NCI-H2081 treated with DMSO at 0.1 percent for 48 hours (cell line): ENCODE data around the gene LMAN2.

Source experiments
- DNase-seq: peaks from one replicate; lab custom pipeline; 2025; lab: John Stamatoyannopoulos, UW

Gene LMAN2, protein sequence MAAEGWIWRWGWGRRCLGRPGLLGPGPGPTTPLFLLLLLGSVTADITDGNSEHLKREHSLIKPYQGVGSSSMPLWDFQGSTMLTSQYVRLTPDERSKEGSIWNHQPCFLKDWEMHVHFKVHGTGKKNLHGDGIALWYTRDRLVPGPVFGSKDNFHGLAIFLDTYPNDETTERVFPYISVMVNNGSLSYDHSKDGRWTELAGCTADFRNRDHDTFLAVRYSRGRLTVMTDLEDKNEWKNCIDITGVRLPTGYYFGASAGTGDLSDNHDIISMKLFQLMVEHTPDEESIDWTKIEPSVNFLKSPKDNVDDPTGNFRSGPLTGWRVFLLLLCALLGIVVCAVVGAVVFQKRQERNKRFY

DNA sequence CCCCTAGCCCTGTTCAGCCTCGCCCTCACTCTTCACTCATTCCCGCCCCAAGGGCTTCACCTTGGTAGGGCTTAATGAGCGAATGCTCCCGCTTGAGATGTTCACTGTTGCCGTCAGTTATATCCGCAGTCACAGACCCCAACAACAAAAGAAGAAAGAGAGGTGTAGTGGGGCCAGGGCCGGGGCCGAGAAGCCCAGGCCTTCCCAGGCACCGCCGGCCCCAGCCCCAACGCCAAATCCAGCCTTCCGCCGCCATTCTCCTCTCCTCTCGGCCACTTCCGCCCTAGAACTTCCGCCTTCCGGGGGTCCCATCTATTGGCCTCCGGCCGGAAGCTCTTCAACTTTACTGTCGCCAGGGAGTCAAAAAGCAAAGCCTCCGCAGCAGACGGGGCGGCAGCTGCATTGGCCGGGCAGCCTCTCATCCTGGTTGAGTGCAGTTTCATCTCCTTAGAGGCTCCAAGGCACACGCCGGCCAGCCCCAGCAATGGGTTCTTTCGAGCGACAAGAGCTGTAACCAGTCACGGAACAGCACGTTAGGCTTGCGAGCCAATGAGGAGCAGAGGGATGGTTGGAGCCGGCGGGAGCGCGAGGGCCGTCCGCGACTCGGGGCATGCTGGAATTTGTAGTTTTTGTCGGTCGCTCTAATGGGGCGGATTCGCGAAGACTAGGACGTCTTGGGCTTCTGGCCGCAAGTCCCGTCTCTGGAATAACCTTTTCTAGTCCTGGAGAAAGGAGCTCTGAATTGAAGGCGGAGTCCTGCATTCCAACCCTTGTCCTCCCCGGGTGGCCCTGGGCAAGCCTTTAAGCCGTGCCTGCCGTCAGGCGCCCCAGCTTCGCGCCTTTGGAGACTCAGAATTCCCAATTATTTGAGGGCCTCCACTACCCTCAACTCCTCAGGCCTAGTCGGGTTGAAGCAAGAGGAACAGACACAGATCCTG lies at the start of gene LMAN2:
LMAN2 (minus strand) TSS at position 277 of the 938 bp plus-strand sequence; CDS start at position 256, 21 bp downstream.
- peak; percentile 55 for DNase-seq

DNA sequence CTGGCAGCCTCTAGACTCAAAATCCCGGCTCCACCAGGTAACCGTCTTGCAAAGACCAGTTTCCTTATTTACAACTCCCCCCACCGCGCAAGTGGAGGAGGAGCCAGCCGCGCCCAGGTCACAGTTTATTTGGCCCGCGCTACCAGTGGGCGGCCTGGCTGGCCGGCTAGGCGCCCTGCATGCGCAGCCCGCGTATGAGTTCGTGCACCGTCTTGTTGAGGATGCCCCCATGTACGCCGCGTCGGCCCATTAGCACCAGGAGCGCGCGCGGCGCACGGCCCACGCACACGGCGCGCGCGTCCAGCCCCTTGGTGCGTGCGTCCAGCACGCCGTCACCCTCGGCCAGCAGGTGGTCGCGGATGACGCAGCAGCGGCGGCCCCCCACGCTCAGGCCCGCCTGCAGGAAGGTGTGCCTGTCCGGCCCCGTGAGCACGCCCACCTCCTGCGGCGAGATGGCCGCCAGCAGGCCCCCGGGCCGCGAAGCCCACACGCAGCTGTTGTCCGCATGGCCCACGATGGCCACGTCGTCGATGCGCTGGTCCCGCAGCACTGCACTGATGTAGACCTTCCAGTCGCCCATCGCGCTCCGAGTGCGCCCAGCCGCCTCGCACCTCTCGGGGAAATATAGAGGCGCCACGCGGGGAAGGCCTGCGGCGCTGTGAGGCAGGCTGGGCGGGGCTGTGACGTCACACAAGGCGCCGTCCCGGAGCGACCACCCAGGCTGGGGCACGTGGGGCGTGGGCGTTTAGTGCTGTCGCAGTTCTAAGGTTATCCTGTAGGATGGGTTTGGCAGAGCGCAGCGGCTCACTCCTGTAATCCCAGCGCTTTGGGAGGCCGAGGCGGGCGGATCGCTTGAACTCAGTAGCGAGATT lies 48.8 kb upstream of the LMAN2 start, which contains the start of gene PFN3:
PFN3 (minus strand) TSS at position 665 of the 872 bp plus-strand sequence; CDS start at position 580, 85 bp downstream.
- DNase-seq = no peak

DNA sequence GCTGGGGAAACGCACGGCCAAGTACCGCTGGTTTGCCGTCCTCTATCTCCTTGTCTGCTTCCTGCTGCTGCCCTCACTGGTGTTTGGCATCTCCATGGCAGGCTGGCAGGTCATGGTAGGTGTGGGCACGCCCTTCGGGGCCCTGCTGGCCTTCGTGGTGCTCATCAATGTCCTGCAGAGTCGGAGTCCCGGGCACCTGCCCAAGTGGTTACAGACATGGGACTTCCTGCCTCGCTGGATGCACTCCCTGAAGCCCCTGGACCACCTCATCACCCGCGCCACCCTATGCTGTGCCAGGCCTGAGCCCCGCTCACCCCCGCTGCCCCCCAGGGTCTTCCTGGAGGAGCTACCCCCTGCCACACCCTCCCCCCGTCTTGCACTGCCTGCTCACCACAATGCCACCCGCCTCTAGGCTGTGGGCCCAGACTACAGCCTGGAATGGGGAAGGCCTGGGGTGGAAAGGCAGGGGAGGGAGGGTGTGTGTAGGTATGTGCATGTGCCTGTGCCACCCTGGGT lies 46.5 kb upstream of the LMAN2 start:
- no peak for DNase-seq

DNA sequence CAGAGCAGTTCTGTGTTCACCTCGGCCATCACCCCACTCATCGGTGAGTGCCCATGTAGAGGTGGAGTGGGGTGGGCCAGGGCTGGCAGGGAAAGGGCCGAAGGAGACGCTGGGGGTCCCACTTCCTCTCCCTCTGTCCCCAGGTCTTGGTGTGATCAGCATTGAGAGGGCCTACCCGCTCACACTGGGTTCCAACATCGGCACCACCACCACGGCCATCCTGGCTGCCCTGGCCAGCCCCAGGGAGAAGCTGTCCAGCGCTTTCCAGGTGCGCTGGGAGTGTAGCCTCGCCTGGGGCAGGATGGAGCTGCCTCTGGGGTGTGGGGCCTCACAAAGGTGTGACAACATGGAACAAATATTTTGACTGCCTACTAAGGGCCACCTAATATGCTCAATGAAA lies 45.3 kb upstream of the LMAN2 start:
- DNase-seq = no peak

DNA sequence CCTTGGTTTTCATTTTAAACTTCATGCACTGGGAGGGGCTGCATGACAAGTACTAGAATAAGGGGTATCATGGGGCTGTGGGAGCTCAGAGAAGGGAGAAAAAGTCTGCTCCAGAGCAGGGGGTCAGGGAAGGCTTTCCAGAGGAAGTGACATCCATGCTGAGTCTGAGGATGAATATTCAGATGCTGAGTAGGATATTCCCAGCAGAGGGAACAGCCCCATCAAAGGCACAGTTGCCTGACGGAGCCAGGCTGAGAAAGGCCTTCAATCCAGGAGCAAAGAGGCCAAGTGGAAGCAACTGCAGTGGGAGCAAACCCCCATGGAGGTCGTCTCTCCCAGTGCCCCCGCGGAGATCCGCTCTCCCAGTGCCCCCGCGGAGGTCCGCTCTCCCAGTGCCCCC lies 44.6 kb upstream of the LMAN2 start:
- no peak for DNase-seq

DNA sequence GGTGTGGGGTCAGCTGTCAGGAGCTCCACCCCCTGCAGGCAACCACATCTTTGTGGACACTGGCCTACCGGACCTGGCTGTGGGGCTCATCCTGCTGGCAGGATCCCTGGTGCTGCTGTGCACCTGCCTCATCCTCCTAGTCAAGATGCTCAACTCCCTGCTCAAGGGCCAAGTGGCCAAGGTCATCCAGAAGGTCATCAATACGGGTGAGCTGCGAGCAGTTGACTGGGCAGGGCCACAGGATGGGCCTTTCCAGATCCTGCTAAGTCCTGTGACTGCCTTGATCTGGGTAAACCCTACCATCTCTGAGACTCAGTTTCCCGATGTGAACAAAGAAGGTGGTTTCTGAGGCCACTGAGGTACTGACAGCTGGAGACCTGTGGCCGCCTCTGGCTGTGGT lies 42.5 kb upstream of the LMAN2 start:
- DNase-seq = no peak

DNA sequence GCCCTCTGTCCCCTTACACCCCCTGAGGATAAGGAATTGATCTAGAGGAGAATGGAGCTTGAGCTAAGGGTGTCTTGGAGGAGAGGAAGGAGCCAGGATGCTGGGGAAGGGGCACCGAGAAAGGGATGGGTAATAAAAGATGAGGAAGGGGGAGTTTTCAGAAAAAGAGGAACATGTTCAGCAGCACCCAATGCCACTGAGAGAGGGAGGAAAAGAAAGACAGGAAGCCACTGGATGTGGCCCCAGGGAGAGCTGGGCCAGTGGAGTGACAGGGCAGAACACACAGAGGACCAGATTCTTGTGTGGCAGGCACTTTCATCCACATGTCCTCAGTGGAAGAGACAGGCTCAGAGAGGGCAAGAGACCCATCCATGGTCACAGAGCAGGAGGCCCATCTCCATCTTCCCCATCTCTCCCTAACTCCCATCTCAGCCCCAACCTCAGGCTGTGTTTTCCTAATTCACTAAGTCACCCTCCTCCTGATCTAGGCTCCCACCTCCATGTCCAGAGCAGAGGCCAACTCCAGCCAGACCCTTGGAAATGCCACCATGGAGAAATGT lies 41.8 kb upstream of the LMAN2 start:
- no peak for DNase-seq

DNA sequence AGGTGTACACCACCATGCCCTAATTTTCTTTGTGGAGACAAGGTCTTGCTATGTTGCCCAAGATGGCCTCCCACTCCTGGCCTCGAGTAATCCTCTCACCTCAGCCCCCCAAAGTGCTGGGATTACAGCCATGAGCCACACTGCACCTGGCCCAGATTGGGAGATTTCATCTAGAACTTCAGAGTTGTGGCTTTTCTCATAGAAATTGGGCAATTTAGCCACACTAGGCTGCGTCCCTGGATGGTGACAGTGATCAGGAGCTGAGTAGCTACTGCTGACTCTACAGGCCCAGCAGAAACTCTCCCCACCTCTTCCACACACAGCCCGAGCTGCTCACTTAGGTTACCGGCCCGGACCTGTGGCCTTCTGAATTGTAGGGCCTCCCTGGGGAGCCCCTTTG lies 41.3 kb upstream of the LMAN2 start:
- DNase-seq = no peak

DNA sequence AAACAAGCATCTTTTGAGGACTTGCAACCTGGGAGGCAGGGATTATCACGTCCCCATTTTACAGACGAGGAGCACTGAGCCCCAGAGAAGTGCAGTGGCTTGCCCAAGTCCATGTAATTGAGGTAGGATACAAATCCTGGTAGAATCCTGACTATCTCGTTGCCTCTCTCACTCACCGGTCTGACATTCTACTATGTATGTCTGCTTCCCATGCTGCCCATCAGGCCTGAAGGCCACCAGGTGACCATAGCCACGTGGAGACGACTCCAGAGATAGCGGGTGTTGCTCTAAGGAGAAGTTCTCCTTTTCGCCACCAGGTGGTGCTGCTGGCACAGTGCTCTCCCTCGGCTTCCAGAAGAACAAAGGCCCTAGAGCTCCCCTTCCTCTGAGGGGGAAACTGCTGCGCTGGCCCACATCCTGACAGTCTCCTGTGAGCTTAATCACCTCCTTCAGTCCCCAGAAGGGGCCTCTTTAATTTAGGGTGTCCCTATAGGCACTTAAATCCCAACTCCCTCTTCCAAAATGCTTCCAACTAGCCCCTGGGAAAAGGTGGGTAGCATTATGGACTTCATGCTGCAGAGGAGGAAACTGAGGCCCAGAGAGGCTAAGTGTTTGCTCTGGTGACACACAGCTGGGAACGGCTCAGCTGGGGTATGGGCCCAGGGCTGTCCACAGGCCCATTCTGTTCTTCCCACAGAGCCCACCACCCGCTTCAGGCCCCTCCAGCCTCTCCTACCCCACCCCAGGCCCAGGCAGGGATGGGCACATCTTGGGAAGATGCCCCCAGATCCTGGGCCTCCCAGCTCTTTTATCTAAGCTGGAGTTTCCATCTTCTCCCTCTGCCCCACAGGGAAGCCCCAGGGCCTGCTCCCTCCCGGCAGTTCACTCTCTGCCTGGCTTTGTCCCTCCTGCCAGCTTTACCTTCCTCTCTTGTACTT lies 39.2 kb upstream of the LMAN2 start:
- peak; percentile 63 for DNase-seq

DNA sequence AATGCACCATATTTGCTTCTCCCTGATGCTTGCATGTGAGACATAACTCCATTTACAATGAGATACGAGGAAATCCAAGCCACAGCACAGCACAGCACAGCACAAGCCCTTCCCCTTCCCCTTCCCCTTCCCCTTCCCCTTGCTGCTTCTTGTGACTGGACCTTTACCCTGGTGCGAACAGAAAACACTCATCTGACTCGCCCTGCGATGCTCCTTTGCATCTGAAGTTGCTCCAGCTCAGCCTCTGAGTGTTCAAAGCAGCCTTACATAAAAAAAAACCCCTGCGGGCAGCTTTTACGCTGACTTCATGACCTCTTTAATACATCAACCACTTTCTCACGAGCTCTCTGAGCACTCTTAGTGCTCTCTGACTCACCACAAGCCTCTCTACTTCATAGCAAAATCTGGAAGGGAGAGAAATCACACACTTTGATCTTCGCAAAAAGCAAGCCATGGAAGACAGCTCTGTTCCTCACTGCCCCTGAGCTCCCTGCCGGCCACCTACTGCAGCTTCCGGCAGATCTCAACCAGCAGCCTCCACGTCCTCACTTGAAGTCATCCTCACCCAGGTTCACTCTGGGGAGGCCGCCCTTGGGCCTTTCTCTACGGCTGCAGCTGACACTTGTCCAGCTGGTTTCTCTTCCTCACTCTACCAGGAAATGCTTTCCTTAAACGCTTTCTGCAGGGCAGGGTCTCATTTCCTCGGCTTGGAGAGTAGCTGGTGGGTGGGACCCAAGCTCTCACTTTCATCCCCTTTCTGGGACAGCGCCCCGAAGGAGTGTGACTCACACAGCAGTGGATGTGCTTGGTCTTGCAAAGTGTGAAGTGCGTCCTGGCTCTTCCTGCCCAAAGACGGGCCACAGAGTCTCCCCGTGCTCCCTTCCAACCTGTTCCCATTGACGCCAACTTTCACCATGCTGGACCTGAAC lies 38.0 kb upstream of the LMAN2 start:
- no peak for DNase-seq

DNA sequence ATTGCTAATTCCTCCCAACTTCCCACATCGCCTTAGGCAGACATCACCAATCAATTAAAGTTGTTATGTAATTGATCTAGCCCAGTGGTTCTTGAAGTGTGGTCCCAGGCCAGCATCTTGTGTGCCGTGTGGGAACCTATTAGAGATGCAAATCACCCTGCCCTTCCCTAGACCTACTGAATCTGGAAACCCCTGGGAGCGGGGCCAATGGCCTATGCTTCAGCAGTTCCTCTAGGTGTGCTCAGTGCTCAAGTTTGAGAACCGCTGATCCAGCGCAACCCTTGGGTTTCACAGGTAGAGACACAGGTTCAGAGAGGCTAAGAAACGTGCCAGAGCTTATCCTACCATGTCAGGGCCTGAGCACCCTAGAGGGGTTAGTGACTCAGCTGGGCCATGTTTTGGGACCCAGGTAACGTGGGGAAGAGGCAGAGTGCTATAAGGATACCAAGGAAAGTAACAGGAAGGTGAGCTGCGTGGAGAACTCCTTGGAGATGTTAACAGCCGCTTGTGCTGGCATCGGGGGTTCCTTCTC lies 37.1 kb upstream of the LMAN2 start:
- DNase-seq = no peak

DNA sequence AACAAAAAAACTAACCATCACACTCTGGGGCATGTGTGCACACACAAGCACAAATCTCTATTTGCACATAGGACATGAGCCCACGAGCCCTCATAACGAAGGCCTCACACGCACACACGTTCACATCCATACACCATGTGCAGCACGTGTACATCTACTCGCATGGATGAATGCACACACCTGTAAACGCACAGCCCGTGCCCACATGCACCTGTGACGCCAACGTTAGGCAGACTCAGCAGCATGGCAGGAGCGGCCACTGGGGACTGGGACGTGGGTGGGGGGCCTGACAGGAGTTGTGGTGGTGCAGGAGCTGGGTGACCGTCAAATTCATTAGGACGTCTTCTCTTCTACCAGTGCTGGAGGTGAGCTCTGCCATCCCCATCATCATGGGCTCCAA lies 35.9 kb upstream of the LMAN2 start:
- no peak for DNase-seq

DNA sequence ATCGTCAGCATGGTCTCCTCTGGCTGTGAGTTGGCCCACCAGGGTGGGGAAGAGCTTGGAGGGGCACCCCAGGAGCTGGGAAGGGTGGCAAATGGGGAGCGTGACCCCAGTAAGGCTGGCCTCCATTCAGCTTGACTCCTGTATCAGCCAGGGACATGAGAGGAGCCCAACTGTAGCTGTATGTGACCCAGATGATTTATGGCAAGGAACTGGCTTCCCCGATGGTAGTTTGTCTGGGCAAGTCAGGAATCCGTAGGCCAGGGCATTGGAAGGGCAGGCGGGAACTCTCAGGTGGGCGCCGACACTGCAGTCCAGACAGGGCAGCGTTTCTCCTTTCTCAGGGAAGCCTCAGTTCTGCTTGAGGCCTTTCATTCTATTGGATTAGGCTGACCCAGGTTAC lies 35.1 kb upstream of the LMAN2 start:
- DNase-seq = no peak

DNA sequence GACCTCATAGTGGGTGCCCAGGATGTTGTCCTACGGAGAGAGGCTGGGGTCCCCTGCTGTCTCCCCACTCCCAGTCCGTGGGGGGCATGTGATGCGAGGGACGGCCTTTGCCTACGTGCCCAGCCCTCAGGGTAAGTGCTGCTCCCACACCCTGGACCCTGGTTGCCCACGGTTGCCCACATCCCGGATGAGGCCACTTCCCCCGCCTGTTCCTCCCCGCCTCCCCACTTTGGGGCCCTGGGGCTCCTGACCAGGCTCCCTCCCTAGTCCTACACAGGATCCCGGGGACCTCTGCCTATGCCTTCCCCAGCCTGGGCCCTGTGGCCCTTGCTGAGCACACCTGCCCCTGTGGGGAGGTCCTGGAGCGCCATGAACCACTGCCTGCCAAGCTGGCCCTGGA lies 34.3 kb upstream of the LMAN2 start:
- DNase-seq = no peak

DNA sequence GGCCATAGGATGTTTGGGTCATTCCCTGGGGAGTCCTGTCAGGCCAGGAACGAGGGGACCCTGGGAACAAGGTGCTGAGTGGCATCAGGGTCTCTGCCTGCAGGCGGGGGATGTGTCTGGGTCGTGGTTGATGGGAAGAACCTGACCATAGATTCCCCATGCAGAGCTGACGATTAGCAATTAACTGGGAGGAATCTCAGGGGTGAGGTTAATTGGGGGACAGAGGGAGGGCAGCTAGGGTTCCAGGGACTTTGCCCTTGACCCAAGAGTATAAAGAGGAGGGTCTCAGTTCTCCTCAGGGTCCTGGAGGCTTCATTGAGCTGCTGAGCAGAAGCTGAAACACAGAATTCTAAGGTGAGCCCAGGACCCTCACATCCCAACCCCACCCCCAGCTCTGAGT lies 32.7 kb upstream of the LMAN2 start, which contains the start of gene SLC34A1:
SLC34A1 (plus strand) TSS at position 301 of the 400 bp plus-strand sequence. CDS start 1,308 bp downstream, outside the sequence.
- DNase-seq = no peak

DNA sequence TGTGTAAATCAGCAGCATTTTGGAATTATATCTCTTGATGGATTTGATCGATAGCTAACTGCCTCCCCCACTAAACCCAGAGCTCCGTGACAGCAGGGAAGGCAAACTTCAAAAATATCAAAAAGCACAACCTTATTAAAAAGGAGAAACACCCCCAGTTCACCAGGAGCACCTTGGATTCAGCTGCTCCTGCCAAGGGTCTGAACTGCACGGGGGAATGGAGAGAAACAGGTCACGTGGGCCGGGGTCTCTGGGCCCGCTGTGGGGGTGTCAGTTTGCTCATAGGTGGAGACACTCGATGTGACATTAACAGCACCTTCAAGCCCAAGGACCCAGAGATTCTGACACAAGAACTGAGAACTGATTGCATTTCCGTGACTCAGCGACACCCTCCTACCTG lies 31.7 kb upstream of the LMAN2 start:
- no peak for DNase-seq

DNA sequence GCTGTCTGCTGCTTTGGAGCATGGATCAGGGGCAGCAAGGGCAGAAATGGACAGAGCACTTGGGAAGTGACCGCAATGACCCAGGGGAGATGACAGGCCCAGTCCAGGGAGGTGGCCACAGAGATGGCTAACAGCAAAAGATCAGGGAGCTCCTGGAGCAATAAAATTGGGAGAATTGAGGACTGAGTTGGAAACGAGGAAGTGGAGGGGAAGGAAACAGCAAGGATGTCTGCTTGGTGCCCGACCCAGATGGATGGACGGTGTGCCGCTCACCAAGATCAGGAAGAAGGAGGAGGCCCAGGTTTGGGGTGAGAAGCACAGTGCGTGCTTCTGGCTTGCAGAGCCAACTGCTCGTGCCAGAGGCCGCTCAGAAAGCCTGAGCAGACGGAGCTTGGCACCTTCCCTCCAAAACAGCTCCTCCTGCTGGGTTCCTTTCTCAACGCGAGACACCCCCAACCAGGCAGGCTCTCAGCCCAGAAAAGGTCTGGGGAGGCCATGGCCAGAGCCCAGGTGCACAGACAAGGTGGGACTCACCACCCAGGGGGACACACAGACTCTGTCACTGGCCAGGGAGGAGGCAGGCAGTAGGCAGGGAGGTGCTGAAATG lies 31.1 kb upstream of the LMAN2 start:
- no peak for DNase-seq

DNA sequence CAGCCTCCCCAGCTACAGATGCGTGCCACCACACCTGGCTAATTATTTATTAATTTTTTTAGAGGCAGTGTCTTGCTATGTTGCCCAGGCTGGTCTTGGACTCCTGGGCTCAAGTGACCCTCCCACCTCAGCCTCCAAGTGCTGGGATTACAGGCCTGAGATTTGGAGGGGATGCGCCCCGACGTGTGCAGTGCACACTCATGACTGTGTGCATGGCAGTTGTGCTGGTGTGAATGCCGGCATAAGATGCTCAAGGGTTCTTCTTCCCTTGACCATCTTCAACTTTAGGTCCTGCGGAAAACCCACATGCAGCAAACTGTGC lies 29.3 kb upstream of the LMAN2 start:
- no peak for DNase-seq
